GM12892 (cell line): ENCODE results near the gene PRSS22.
A peak's percentile ranks its signal among the peaks of the same experiment; 100 is the strongest.

Experiments used
- DNase-seq: peaks from one replicate; pipeline ENCODE4 v3.0.0; 2011; ENCODE audit not compliant: insufficient read length
- FAIRE-seq: peaks from 2 replicates; lab custom pipeline; 2011; peaks lifted over from hg19 to GRCh38; lab: Jason Lieb, UNC
- POLR2A ChIP-seq: IDR thresholded peaks from 2 replicates; pipeline ENCODE4 v1.6.1; 2011; ENCODE audit warnings: low read depth, low read length, control low read depth
- POLR2AphosphoS5 ChIP-seq: IDR thresholded peaks from 2 replicates; pipeline ENCODE4 v1.6.1; 2011; ENCODE audit warnings: low read depth, low read length, control low read depth
- TAF1 ChIP-seq: IDR thresholded peaks from 2 replicates; pipeline ENCODE4 v1.6.1; 2011; ENCODE audit warnings: low read depth, mild to moderate bottlenecking, control low read depth, low read length, borderline replicate concordance

The PRSS22 gene

DNA sequence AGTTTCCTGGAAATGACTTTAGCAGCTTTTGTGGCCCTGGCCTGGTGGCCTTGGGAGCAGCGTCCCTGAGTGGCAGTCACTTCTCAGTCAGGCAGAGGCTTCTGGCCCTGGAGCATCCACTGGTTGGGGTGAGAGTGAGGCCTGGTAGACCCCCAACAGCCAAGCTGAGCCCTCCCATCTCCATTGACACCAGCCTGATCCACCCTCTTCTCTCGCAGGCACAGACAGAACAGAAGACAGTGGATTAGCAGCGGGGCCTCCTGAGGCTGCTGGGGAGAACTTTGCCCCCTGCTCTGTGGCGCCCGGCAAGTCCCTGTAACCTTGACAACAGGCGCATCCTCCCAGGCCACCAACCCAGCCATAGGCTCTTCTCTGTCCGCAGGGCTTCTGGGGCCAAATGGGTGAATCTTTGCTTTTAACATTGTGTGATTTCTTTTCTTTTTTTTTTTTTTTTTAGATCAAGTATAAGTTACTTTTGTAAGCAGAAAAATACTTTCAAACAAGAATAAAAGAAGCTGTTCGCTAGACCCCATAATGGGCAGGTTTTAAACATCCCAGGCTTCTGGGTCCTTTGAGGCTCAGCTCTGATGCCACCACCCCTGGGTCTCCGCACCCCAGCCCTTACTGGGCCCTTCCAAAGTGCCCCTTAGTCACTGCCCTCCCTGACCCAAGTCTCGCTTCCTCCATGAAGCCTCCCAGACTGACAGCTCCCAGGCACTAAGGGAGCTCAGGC is 41.0 kb upstream of the PRSS22 start:
- no peak for TF ChIP-seq POLR2A
- TF ChIP-seq POLR2AphosphoS5, result no peak
- no peak for TF ChIP-seq TAF1
- FAIRE-seq (no peak), DNase-seq (no peak)

DNA sequence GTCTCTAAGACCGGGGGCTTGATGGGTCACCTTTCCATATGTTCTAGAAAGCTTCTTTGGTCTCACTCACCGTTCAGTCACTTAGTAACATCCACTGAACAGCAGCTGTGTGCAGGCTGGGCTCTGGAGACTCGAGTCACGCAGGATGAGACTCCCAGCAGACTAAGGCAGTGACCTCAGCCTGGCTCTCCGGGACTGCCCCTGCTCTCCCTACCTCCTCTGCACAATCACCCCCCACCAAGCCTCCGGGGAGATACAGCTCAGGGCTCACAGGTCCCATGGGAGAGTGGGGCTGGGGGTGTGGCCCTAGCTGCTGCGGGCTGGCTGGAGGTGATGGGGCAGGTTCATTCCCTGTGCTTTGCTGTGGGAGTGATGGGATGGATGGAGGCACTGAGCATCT is 39.1 kb upstream of the PRSS22 start:
- DNase-seq (no peak), FAIRE-seq (no peak)
- no peak for TF ChIP-seq TAF1
- TF ChIP-seq POLR2A, result no peak
- TF ChIP-seq POLR2AphosphoS5, result no peak

DNA sequence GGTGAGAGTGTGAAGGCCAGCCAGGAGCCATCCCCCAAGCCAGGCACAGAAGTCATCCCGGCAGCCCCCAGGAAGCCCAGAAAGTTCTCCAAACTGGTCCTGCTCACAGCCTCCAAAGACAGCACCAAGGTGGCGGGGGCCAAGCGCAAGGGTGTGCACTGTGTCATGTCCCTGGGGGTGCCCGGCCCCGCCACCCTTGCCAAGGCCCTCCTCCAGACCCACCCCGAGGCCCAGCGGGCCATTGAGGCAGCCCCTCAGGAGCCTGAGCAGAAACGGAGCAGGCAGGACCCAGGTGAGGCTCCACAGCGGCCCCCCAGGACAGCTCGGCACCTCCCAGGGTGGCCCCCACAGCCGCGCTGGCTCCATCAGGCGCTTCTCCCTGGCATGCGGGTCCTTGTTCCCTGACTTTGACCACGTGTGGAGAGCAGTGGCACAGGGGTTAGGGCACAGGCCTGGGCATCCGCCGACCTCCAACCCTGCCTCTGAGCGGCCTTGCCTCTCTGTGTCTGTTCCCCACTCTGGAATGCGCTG is 38.6 kb upstream of the PRSS22 start:
- DNase-seq (no peak), FAIRE-seq (no peak)
- TF ChIP-seq POLR2AphosphoS5, result no peak
- no peak for TF ChIP-seq POLR2A
- TF ChIP-seq TAF1, result no peak

DNA sequence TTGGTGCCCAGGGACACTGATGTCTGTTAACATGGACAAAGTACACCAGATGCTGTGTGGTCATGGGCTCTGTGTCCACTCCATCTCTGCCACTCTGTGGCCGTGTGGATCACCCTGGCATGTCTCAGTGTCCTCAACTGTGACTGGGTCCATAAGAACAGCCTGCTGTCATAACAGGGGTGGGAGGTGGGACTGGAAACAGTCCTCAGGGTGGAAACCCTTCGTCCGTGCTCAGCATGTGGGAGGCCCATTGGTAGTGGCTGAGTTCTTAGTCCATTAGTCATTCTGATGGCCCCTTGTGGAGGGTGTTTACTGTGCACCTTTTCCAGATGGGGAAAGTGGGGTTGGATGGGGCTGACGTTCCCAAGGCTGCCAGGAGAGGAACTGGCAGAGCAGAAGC is 37.8 kb upstream of the PRSS22 start:
- FAIRE-seq (no peak), DNase-seq (no peak)
- TF ChIP-seq POLR2AphosphoS5, result no peak
- TF ChIP-seq TAF1, result no peak
- no peak for TF ChIP-seq POLR2A

DNA sequence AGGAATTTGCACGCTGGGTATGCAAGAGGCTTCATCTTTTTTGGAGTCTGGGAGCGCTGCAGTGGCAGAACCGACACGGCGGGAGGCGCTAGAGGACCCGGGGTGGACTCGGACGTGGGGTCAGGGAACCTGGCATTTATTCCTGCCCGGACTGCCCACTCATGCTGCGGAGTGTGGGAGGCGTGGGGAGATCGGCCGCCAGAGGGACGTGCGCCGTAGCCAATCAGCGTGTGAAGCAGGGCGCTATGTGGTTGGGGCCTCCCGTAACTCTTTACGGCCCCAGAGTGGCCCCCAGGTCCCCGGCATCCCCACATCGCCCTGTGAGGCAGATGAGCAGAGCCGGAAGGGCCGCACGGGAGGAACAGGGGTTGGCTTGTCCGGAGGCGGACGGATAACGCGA is 36.3 kb upstream of the PRSS22 start:
- no peak for DNase-seq
- TF ChIP-seq POLR2A, result no peak
- no peak for TF ChIP-seq POLR2AphosphoS5
- no peak for TF ChIP-seq TAF1
- no peak for FAIRE-seq

DNA sequence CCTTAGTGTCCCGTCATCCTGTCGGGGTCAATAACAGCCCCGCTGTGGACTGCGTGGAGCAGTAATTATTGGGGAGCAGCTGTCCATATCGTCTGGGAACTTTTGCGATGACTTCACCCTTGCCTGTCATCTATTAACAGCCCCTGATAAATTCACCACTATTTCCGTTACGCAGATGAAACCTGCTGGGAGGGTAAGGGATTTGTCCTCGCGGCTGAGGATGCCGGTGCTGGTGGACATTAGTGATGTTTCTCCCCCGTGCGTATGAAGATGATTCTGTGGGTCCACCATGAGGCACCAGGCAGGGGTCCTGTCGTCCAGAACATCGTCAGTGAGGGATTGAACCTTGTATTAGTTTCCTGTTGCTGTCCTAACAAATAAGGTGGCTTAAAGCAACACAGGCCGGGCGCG is 26.1 kb upstream of the PRSS22 start:
- DNase-seq (no peak), FAIRE-seq (no peak)
- TF ChIP-seq POLR2AphosphoS5 (no peak), TAF1 (no peak), POLR2A (no peak)

DNA sequence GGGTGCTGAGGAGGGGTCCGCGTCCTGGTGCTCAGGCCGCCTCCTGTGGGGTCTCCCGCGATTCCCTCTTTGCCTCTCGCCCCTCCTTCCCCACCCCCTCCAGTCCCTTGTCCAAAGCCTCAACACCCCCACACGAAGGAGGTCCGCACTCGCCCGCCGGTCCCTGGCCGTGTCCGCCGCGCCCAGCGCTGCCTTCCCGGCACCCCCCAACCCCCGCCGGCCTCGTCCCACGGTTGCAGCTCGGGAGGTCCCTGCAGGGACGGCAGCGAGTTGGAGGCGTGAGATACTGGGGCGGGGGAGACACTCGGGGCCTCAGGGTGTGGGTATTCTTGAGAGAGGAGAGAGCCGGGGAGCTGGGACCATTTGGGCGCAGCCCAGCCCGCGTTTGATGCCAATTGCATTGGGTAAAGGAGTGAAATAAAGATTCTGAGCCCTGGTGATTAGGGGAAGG is 25.5 kb upstream of the PRSS22 start:
- DNase-seq, result no peak
- FAIRE-seq, result no peak
- TF ChIP-seq POLR2AphosphoS5 (no peak), POLR2A (no peak), TAF1 (no peak)

DNA sequence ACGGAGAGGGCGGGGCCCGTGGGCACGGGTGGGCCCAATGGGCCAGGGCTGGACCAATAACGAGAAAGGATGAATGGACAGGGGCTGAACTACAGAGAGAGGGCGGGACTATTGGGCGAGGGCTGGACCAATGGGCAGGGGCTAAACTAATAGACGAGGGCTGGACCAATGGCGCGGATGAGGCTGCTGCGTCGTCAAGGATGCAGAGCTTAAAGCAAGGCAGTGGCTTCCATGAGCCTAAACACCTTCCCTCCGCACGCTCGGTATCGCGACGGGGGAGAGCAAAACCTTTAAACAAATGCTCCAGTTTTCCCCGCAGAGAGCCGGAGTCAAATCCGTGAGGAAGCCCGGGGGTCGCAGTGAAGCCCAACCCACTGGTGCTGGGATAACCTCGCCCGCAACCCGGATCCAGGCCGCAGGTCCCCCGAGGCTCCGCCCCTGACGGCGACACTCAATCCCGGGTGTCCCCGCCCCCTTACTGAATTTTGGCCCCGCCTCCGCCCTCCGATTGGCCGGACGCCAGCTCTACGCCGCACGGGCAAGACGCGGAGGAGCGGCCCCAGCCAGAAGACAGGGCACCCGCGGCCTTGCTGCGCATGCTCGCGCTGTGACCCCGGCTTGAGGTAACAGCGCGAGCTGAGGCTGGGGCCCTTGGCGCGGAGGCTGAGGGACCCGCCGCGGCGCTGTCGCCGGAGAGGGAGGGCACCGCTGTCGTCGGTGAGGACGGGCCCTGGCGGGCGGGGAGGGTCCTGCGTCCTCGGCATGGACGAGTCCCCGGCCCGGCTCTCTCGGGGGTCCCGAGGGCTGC is 24.9 kb upstream of the PRSS22 start, which contains the start of gene FLYWCH2:
Gene FLYWCH2 (plus strand): TSS at position 566 of the 808 bp plus-strand sequence. CDS start 13,235 bp downstream, outside the sequence.
- peak; percentile 99 for FAIRE-seq

DNA sequence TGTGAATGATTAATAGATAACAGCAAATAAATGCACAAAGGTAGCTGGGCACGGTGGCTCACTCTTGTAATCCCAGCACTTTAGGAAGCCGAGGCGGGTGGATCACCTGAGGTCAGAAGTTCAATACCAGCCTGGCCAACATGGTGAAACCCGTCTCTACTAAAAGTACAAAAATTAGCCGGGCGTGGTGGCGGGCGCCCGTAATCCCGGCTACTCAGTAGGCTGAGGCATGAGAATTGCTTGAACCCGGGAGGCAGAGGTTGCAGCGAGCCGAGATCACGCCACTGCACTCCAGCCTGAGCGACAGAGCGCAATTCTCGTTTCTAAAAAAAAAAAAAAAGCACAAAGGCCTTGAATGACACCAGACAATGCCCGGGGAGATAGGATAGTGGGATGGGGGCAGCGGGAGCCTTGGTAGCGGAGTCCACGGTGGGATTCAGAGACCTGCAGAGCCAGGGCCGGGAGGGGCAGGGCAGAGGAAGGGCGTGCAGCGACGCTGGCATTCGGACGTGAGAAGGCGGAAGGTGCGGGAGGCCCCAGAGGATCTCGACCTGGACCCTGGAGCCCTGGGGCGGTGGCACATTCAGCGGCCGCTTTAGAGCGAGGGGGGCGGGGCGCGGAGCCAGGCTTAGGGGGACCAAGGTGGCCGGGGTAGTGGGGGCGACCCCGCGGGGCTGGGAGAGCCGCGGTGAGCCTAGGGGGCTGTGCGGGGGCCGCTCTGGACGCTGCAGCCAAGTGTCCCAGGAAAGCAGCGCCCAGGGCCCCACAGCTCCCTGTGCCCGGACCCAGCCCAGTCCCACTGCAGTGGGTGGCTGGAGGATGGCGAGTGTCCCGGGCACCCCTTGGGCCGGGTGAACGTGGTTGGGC is 24.0 kb upstream of the PRSS22 start:
- no peak for DNase-seq

More for the DNA sequence above, 24.9 kb upstream of the PRSS22 start, which contains the start of gene FLYWCH2:
- peak; percentile 95 for DNase-seq
- no peak; the same call in 1 of the 2 replicates for TF ChIP-seq TAF1
- peak; percentile 8; the same call in 1 of the 2 replicates for TF ChIP-seq POLR2AphosphoS5
- TF ChIP-seq POLR2A, result peak; percentile 82; the same call in 1 of the 2 replicates

DNA sequence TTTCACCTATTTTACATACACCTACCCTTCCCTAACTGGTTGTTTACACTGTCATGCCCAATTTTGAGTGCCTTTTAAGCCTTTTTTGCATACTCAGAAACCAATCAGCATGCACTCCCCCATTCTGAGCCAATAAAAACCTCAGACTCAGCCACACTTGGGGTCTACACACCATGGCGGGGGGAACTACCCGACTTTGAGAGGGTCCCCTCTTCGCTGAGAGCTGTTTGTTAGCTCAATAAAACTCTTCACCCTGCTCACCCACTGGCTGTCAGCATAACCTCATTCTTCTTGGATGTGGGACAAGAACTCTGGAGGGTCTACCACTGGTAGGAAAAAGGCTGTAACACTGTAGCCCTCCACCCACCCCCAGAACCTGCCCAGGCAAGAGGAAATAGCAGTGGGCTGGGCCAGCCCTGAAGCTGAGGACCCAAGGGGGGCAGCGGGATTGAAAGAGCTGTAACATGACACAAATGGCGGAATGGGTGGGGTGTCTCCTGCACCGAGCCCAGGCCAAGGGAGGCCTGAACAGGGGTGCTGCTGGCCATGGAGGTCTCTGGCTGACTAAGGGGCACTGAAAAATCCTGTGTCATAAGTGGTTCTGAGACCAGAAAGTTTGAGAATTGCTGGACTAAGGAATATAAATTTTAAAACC is 22.0 kb upstream of the PRSS22 start:
- FAIRE-seq (no peak), DNase-seq (no peak)
- no peak for TF ChIP-seq POLR2AphosphoS5
- no peak for TF ChIP-seq POLR2A
- no peak for TF ChIP-seq TAF1

More for the DNA sequence above, 24.0 kb upstream of the PRSS22 start:
- peak; percentile 73 for FAIRE-seq
- no peak for TF ChIP-seq TAF1
- TF ChIP-seq POLR2AphosphoS5, result no peak
- no peak for TF ChIP-seq POLR2A
